Rectal smooth muscle tissue (tissue), 1 donor: Measurements from ENCODE around the gene GNAO1.
"Not testable (repeated sequence)": the region's sequence is repeated elsewhere in the genome, so short reads cannot be mapped to it uniquely, and the experiment has no call there.

Source experiments
- H3K27ac ChIP-seq: one replicate; pipeline ENCODE4 v1.7.0; 2013; ENCODE audit warnings: low read depth, low read length, inconsistent platforms
- H3K27me3 ChIP-seq: one replicate; pipeline ENCODE4 v1.7.0; 2013; ENCODE audit warnings: low read length; ENCODE audit not compliant: control insufficient read depth, insufficient read depth
- H3K36me3 ChIP-seq: one replicate; pipeline ENCODE4 v1.7.0; 2013; ENCODE audit warnings: low read length; ENCODE audit not compliant: control insufficient read depth, insufficient read depth
- H3K4me1 ChIP-seq: one replicate; pipeline ENCODE4 v1.7.0; 2013; ENCODE audit warnings: low read length; ENCODE audit not compliant: control insufficient read depth, insufficient read depth
- H3K4me3 ChIP-seq: one replicate; pipeline ENCODE4 v1.7.0; 2013; ENCODE audit warnings: low read length
- H3K9ac ChIP-seq: one replicate; pipeline ENCODE4 v1.7.0; 2013; ENCODE audit warnings: low read length

Gene GNAO1

DNA sequence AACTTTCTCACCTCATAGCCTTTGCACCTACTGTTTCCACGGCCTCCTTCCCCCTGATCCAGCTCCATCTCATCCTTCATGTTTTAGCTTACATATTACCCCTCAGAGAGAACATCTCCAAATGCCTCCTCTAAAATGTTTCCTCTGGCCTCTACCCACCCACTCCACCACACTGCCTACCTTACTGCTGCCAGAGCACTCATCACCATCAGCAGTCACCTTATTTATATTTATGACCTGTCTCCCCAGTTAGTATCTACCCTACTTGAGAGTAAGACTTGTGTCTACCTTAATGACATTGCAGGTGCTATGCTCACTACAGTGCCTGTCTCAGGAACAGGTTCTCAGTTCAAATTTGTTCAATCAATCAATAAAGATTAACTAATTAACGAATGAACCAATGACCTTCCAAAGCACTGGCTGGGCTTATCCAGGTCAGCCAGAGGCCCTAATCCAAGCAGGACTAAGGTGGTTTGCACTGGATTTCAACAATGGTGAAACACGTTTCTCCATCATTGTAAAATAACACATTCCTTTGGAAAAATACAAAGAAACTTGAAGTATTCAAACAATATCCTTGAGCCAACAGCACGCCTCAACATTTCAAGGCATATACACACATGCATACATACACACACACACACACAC lies 192.9 kb downstream of the GNAO1 start:
- Histone ChIP-seq H3K36me3 (peaks cover 38% of the 10 kb centered on the region), H3K27ac (no peak overlapping the region), H3K27me3 (no peaks in the 10 kb centered on the region), H3K9ac (no peak overlapping the region), H3K4me1 (peaks cover 5% of the 10 kb centered on the region), H3K4me3 (no peak overlapping the region)

- Histone ChIP-seq H3K27me3 (no peaks in the 10 kb centered on the region), H3K4me3 (no peak overlapping the region), H3K9ac (no peak overlapping the region), H3K4me1 (peaks cover 5% of the 10 kb centered on the region), H3K27ac (no peak overlapping the region), H3K36me3 (peaks cover 29% of the 10 kb centered on the region)
Measured at GRCh38 chr16:56387396-56387795, 196.1 kb downstream of the GNAO1 start.

DNA sequence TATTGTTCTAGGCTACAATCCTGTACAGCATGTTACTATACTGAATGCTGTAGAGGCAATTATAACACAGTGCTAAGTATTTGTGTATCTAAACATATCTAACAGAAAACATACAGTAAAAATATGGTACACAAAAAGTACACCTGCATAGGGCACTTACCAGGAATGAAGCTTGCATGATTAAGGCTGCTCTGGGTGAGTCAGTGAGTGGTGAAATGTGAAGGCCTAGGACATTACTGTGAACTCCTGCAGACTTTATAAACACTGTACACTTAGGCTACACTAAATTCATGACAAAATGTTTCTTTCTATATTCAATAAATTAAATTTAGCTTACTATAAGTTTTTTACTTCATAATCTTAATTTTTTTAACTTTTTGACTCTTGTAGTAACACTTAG lies 196.9 kb downstream of the GNAO1 start:
- peaks cover 27% of the 10 kb centered on the region for H3K36me3 ChIP-seq

DNA sequence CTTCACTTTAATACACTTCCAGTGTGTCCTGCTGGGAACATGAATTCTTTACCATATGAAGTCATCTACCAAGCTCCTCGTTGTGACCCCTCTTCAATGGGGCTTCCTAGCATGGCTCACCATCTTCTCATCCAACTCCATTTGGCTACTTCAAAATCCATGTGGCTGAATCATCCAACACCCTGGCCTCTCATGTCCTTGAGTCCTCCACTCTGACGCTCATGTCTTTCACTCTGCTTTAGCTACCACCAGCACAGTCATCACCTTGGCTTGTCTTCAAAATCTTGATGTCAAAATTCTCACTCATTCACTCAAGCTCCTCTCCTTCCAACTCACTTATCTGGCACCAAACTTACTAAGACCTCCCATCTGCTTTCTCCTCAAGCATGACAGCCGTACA lies 198.3 kb downstream of the GNAO1 start:
- H3K27ac ChIP-seq, result no peak overlapping the region
- peaks cover 5% of the 10 kb centered on the region for H3K4me1 ChIP-seq
- H3K4me3 ChIP-seq, result no peak overlapping the region
- peaks cover 14% of the 10 kb centered on the region for H3K36me3 ChIP-seq
- H3K9ac ChIP-seq, result no peak overlapping the region
- no peaks in the 10 kb centered on the region for H3K27me3 ChIP-seq

More for the DNA sequence above, 196.9 kb downstream of the GNAO1 start:
- no peak overlapping the region for H3K4me3 ChIP-seq
- peaks cover 5% of the 10 kb centered on the region for H3K4me1 ChIP-seq
- H3K27ac ChIP-seq, result no peak overlapping the region
- no peaks in the 10 kb centered on the region for H3K27me3 ChIP-seq
- H3K9ac ChIP-seq, result no peak overlapping the region

DNA sequence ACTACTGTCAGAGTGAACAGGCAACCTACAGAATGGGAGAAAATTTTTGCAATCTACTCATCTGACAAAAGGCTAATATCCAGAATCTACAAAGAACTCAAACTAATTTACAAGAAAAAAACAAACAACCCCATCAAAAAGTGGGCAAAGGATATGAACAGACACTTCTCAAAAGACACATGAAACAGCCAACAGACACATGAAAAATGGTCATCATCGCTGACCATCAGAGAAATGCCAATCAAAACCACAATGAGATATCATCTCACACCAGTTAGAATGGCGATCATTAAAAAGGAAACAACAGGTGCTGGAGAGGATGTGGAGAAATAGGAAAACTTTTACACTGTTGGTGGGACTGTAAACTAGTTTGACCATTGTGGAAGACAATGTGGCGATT lies 205.4 kb downstream of the GNAO1 start:
- H3K4me3 ChIP-seq, H3K9ac ChIP-seq, H3K4me1 ChIP-seq, H3K27me3 ChIP-seq, H3K27ac ChIP-seq: not testable (repeated sequence)
- peaks cover 10% of the 10 kb centered on the region for H3K36me3 ChIP-seq

DNA sequence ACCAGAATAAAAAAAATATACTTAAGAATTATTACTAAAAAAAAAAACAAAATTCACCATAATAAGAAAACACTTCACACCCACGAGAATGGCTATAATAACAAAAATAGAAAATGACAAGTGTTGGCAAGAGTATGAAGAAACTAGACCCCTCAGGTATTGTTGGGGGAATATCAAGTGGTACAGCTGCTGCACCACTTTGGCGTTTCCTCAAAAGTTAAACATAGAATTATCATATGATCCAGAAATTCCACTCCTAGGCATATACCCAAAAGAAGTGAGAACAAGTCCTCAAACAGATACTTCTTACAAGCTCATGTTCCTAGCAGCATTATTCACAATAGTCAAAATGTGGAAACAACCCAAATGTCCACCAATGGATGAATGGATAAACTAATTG lies 207.8 kb downstream of the GNAO1 start:
- Histone ChIP-seq H3K4me1 (no peaks in the 10 kb centered on the region), H3K36me3 (peaks cover 17% of the 10 kb centered on the region), H3K9ac (no peak overlapping the region)

DNA sequence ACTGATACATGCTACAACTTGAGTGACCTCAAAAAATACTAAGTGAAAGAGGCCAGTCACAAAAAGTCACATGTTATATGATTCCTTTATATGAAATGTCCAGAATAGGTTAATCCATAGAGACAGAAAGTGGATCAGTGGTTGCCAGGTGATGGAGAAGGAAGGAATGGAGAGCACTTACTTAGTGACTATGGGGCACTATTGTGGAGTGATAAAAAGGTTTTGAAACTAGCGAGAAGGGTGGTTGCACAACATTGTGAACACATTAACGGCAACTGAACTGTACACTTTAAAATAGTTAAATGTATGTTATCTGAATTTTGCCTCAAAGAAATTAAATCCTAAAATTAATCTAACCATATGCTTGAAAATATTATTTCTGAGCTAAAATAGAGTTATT lies 208.2 kb downstream of the GNAO1 start:
- Histone ChIP-seq H3K27ac (no peak overlapping the region), H3K4me3 (no peak overlapping the region), H3K27me3 (no peaks in the 10 kb centered on the region), H3K36me3 (peaks cover 18% of the 10 kb centered on the region), H3K9ac (no peak overlapping the region), H3K4me1 (no peaks in the 10 kb centered on the region)

More for the DNA sequence above, 207.8 kb downstream of the GNAO1 start:
- Histone ChIP-seq H3K27me3 (no peaks in the 10 kb centered on the region), H3K27ac (no peak overlapping the region), H3K4me3 (no peak overlapping the region)

- Histone ChIP-seq H3K4me1 (no peaks in the 10 kb centered on the region), H3K27me3 (no peaks in the 10 kb centered on the region), H3K9ac (no peak overlapping the region), H3K4me3 (no peak overlapping the region), H3K36me3 (peaks cover 22% of the 10 kb centered on the region), H3K27ac (no peak overlapping the region)
Measured at GRCh38 chr16:56400458-56400857, 209.2 kb downstream of the GNAO1 start.

GRCh38 chr16:56401482-56401881 lies 210.2 kb downstream of the GNAO1 start:
- H3K27ac ChIP-seq, result no peak overlapping the region
- no peak overlapping the region for H3K4me3 ChIP-seq
- H3K9ac ChIP-seq, result no peak overlapping the region
- no peaks in the 10 kb centered on the region for H3K27me3 ChIP-seq
- peaks cover 24% of the 10 kb centered on the region for H3K36me3 ChIP-seq
- no peaks in the 10 kb centered on the region for H3K4me1 ChIP-seq

- Histone ChIP-seq H3K36me3 (peaks cover 23% of the 10 kb centered on the region), H3K4me1 (no peaks in the 10 kb centered on the region), H3K27me3 (no peaks in the 10 kb centered on the region), H3K9ac (no peak overlapping the region), H3K27ac (no peak overlapping the region), H3K4me3 (no peak overlapping the region)
Measured at GRCh38 chr16:56405977-56406672, 214.8 kb downstream of the GNAO1 start.
